Right renal cortex interstitium (tissue), 3 donors: Measurements from ENCODE around the gene MTAP. TPM values are rescaled to one million over a fixed set of nuclear protein-coding genes. Genes with fewer than 3 reads are reported as not detected.
"Not testable (repeated sequence)": the region's sequence is repeated elsewhere in the genome, so short reads cannot be mapped to it uniquely, and the experiment has no call there.

Experiments
- DNase-seq, 3 donors: peaks; one replicate each; pipeline ENCODE4 v3.0.0-alpha.2; 2013; ENCODE audit warnings: low read depth in 3 of 3, low spot score in 2 of 3
- polyA plus RNA-seq, 3 donors: library from polyadenylated mRNA; unstranded; fragments of 120-200 nt; gene quantifications; one replicate each; pipeline ENCODE4 v1.2.1, GENCODE V29; 2013; ENCODE audit not compliant: insufficient read length in 3 of 3

Gene MTAP
- polyA plus RNA-seq, 3 donors = 38.6 to 44.2 (median 42.7) TPM

DNA sequence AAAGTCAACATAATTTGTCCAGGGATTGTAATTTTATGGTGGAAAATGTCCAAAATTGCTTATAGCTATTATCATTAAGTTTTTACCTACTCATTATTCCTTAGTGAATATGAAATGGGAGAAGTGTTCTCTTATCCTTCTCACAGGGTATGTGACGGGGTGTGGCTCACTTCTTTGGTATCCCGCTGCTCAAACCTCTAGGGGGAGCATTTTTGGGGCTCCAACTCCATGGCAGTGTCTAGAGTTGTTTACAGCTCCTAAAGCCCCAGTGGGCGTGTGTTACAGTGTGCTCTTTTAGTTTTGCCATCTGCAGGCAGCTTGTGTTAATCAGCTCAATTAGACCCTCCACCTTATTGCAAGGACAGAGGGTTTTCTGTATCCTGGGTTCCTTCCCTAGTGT lies 102.3 kb downstream of the MTAP start:
- no peak for DNase-seq

DNA sequence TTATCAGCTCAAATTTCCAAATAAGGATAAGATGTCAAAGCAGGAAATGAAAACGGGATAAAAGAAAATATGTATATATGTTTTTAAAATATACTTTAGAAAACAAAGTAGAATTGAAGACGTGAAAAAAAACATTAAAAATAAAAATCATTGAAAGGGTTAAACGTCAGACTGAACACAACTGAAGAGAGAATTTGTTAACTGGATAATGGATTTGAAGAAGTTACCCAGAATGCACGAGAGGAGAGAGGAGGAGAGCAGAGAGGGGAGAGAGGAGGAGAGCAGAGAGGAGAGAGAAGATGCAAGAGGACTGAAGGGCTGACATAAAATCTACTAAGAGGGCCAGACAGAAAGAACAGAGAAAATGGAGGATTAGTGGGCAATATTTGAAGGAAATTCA lies 103.8 kb downstream of the MTAP start:
- DNase-seq = no peak

- DNase-seq = no peak
Measured at GRCh38 chr9:21906881-21907280, 104.4 kb downstream of the MTAP start.

- no peak for DNase-seq
Measured at GRCh38 chr9:21919377-21920362, 117.2 kb downstream of the MTAP start.

DNA sequence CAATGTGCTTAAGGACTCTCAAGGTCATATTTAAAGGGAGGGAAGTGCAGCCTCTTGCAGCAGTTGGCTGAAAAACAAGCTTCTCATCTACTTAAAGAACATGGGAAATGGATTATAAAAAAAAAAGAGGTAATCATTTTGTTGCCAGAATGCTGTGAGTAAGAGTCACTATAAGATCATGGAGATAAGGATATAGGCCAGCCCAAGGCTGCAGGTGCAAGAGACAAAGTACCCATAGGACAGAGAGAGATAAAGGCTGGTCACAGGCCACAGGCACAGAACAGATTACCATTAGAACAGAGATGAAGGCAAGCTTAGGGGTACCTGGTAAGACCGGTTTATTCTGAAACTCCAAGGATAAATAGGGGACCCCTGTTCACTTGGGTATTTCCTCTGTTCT lies 121.3 kb downstream of the MTAP start:
- DNase-seq = no peak

DNA sequence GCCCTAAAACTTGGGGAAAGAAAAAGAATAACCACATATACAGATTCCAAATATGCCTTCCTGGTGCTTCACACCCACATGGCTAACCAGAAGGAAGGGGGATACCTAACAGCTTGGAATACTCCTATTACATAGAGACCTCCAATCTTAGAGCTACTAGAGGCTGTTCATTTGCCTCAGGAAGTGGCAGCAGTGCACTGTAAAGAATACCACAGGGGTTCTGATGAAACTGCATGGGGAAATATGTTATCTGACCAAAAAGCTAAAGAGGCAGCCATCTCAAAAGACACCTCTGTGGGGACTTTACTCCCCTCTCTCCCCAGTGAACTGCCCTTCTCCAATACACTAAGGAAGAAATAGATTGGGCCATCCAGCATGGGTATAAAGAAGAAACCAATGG lies 125.3 kb downstream of the MTAP start:
- no peak for DNase-seq

- DNase-seq = no peak
Measured at GRCh38 chr9:21931428-21931827, 129.0 kb downstream of the MTAP start.

DNA sequence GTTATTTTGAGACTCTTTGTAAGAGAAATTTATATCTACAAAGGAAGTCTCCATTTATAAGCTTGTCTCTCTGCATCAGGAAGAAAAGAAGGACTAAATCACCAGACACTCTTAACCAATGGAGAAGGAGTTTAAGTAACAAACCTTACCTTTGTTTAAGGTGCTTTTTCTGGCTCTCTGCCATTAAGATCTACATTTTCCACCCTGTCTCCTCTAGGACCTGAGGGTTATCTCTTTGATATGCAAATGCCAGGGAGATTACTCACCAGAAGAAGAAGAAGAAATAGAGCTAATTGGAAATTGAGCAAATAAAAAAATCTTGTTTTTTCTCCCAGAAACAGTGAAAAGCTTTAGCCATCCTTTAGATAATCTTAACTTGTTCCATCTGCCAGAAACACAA lies 130.8 kb downstream of the MTAP start:
- no peak for DNase-seq

- DNase-seq = no peak
Measured at GRCh38 chr9:21933865-21934264, 131.4 kb downstream of the MTAP start.

DNA sequence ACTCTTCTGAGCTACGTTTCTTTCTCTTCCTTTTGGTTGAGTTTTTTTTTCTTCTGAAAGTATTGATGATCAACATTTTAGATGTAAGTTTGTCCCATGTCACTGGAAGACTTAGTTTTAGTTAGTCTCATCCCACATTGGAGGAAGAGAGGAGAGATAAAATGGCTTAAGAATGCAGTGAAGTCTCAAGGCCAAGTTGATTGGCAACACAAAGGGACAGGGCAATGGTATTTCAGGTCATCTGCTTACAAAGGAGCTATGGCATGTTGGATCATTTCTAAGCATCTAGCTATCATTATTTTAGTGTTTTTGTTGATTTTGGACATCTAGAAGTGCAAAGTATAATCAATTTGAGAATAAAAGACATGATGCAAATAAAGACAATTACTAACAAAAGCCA lies 133.2 kb downstream of the MTAP start:
- DNase-seq = no peak

- no peak for DNase-seq
Measured at GRCh38 chr9:21936161-21936560, 133.7 kb downstream of the MTAP start.

DNA sequence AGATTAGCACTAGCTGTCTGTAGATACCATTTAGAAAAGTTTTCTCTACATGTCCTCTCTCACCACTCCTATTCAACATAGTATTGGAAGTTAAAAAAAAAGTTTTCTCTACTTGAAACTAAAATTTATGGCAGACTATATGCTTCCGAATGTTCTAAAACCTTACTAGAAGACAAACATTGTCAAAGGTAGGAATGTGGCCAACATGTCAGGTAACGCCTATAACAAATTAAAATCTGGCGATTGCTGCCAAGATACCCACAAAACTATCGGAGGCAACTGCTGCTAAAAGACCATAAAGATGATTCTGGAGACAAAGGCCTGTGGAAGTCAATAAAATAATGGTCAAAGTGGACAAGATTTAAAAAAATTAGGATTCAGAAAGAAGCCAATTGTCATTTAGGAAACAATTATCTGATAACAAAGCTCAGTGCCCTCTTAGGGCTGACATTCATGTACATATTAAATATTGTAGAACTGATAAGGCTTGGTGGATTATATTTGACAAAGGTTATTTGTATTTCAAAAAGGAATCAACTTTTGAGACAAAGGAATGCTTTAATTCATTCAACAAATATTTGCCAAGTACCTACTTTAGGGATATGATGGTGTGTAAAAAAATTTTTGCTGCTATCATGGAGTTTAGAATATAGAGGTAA lies 139.0 kb downstream of the MTAP start:
- DNase-seq = no peak

- no peak for DNase-seq
Measured at GRCh38 chr9:21943464-21943863, 141.0 kb downstream of the MTAP start.

- no peak for DNase-seq
Measured at GRCh38 chr9:21945606-21946005, 143.2 kb downstream of the MTAP start.

- no peak for DNase-seq
Measured at GRCh38 chr9:21958833-21959232, 156.4 kb downstream of the MTAP start.

- DNase-seq = not testable (repeated sequence)
Measured at GRCh38 chr9:21959268-21959667, 156.8 kb downstream of the MTAP start.

DNA sequence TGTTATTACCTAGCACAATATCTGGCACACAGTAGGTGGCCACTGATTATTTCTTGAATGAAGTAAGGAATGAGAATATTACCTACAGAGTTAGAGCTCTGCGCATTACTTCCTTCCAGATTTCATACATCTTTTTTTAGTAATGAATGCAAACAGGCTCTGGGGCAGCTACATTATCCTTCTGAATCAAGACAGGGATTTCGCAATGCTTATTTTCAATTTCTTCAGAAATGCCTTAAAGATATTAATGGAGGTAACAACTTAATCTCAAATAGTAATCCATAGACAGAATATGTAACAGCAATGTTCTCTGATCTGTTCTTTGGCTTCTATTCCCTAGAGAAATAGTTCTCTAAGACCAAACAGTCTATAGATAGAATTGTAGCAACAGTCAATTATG lies 159.1 kb downstream of the MTAP start:
- no peak for DNase-seq

DNA sequence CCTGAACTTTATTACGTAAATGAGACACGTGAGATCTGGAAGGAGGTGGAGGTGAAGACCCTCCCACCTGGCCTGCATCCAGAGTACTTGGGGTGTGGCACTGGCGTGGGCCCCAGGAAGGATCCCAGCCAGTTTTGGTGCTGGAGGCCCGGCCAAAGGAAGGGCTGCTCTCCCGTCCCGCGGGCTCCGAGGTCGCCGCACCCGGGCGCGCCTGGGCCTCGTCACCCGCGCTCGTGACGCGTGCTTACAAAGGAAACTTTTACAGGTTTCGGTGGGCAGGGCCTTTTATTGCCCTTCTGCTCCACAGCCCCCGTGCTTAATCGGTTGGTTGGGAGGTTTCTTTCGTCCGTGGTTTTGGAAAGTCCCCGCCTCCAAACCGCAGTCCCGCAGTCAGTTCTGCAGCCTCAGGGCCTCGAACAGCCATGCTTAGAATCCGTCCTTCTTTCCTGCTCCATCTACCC lies 162.5 kb downstream of the MTAP start:
- DNase-seq = no peak

DNA sequence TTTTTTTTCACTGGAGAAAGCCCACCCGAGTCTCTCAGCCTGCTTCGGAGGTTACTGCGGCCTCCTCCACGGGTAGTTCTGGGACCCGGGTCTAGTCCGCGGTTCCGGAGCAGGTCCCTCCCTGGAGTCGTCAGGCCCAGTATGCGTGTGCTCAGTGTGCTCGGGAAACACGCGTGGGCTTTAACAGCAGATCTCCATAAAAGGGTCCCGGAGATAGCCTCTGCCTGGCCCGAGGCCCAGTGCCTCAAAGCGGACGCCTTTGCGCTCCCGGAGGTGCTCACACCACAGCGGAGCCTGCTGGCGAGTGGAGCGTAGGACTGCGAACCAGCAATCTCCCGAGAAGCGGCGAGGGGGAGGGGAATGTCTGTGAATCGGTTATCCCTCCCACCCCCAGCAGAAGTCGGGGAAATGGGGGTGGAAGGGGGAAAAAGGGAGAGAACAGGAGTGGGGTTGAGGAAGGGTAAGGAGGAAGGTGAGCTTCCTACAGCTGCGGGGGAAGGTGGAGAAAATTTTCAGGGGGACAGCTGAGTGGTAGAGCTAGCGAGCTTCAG lies 163.0 kb downstream of the MTAP start:
- DNase-seq = no peak

- DNase-seq = no peak
Measured at GRCh38 chr9:21966140-21966851, 163.9 kb downstream of the MTAP start.

GRCh38 chr9:21967169-21967568 lies 164.7 kb downstream of the MTAP start:
- DNase-seq = no peak
